Endometrial microvascular endothelial cells (primary cell): ENCODE measurements around the gene AMH. TPM values are rescaled to one million over a fixed set of nuclear protein-coding genes. Genes with fewer than 3 reads are reported as not detected.
"Not testable (repeated sequence)": the region's sequence is repeated elsewhere in the genome, so short reads cannot be mapped to it uniquely, and the experiment has no call there.

Experiments
- in situ Hi-C: cut with HindIII; loops from 2 replicates; pipeline ENCODE4 v1.10.0; 2017; ENCODE audit warnings: low sequenced_read_pairs, low pct_unique_long_range_greater_than_20kb; ENCODE audit errors: inconsistent ontology term
- total RNA-seq: library from RNA; depleted of rRNA; stranded (reverse); fragments of >200 nt; gene quantifications from one replicate; pipeline ENCODE4 v1.2.3, GENCODE V29; 2015; ENCODE audit errors: inconsistent ontology term

The AMH gene
- total RNA-seq = 0.19 TPM

- in situ Hi-C loops = no loop called here
Measured at GRCh38 chr19:2249010-2249866, at the start of gene AMH. TSS of gene AMH (plus strand) at chr19:2249323. CDS start at chr19:2249333, 10 bp downstream.

- in situ Hi-C loops = no loop called here
Measured at GRCh38 chr19:2199861-2200623, 49.1 kb upstream of the AMH start.

GRCh38 chr19:2200624-2201294, 48.4 kb upstream of the AMH start:
- in situ Hi-C loops = not testable (repeated sequence)

GRCh38 chr19:2201473-2202148, 47.5 kb upstream of the AMH start:
- in situ Hi-C loops = no loop called here

GRCh38 chr19:2202366-2202765, 46.8 kb upstream of the AMH start:
- in situ Hi-C loops = no loop called here

- in situ Hi-C loops = no loop called here
Measured at GRCh38 chr19:2207008-2207407, 42.1 kb upstream of the AMH start.

GRCh38 chr19:2207991-2208860, 40.9 kb upstream of the AMH start:
- in situ Hi-C loops = no loop called here

- in situ Hi-C loops = no loop called here
Measured at GRCh38 chr19:2208975-2209374, 40.1 kb upstream of the AMH start.

GRCh38 chr19:2209408-2209807, 39.7 kb upstream of the AMH start:
- in situ Hi-C loops = no loop called here

GRCh38 chr19:2210206-2210605, 38.9 kb upstream of the AMH start:
- in situ Hi-C loops = no loop called here

- in situ Hi-C loops = no loop called here
Measured at GRCh38 chr19:2210987-2211740, 38.0 kb upstream of the AMH start.

GRCh38 chr19:2212861-2213711, 36.0 kb upstream of the AMH start:
- in situ Hi-C loops = no loop called here

- in situ Hi-C loops = no loop called here
Measured at GRCh38 chr19:2213799-2214198, 35.3 kb upstream of the AMH start.

- in situ Hi-C loops = no loop called here
Measured at GRCh38 chr19:2214251-2214650, 34.9 kb upstream of the AMH start.

- in situ Hi-C loops = no loop called here
Measured at GRCh38 chr19:2215281-2215751, 33.8 kb upstream of the AMH start.

GRCh38 chr19:2216361-2217225, 32.5 kb upstream of the AMH start:
- in situ Hi-C loops = no loop called here
